ENCODE results near the gene FIBCD1.

FIBCD1 gene

DNA sequence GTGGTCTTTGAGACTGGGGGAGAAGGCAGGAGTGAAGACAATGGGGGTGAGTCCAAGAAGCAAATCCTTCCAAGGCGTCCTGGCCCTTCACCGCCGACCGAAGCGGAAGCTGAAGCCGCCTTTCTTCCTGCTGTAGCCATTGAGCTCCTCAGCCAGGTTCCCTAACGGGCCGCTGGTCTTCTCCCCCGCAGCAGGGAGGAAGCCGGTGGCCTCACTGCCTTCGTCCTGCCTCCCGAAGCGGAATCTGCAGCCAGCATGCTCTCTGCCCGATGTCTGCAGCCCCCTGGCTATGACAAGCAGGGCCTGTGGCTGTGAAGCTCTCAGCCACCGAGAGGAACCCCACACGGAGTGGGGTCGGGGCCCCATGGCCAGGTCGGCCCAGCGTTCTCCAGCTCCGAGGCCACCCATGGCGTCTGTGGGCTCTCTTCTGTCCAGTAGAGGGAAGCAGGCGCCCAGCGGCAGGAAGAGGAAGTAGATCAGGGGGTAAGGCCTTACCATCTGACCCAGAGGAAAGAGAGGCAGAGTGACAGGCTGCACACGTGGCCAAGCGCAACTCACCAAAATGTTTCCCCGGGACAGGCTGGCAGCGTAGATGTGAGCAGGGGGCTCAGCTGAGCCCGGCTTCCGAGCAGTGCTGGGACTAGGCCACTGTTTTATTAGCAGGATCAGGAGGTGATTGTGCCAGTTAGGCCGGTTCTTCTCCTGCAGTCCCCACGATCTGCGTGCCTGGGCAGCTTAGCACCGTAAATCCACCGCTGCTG, 45.5 kb downstream of the FIBCD1 start:
- peaks cover 17% of the 10 kb centered on the region for H3K36me3 ChIP-seq (ENCODE audit: insufficient read depth, low read length)
- H3K27ac ChIP-seq (ENCODE audit: low read depth, low read length): no peak overlapping the region
- no peaks in the 10 kb centered on the region for H3K9me3 ChIP-seq (ENCODE audit: insufficient read depth, low read depth, low read length)
- H3K4me3 ChIP-seq (ENCODE audit: low read length): no peak overlapping the region
- H3K9ac ChIP-seq (ENCODE audit: low read depth, low read length): no peak overlapping the region
- no peaks in the 10 kb centered on the region for H3K4me1 ChIP-seq (ENCODE audit: insufficient read depth, low read length)
- no peaks in the 10 kb centered on the region for H3K27me3 ChIP-seq (ENCODE audit: insufficient read depth, low read length)
- WGBS: 89% methylated on average over 34 of the region's 34 CpGs

DNA sequence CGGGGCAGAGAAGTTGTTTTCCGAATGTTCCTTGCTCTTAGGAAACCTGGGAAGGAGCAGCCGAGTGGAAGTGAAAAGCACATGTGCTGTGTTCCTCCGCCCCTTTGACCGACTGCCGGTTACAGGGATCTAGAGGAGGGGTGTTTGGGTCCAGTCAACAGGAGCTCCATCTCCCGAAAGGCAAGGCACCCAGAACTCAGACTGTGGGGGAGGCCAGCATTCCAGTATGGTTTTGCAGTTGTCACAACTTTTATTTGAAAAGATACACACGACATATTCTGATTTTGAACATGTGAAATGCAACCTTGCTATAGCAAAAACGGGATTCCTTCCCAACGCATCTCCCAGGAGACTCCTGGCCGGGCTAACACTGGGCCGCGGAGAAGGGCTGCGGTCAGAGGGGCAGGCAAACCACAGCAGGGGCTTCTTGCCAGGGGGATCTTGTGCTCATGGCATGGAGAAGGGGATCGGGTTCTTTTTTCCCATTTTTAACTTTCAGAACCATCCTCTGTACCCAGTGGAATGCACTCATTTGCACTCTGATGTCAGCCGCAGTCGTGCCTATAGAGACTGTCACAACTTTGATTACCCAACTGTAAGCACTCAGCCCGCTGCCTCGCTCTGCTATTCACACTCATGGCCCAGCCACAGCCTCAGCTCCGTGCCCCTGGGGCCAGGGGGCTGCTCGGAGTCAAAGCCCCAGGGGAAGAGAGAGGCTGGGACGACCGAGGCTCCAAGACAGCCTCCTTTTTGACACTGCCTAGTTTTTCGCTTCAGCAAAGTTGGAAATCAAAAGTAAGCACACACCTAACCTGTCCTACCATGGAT, 46.4 kb downstream of the FIBCD1 start:
- peaks cover 25% of the 10 kb centered on the region for H3K36me3 ChIP-seq (ENCODE audit: insufficient read depth, low read length)
- no peaks in the 10 kb centered on the region for H3K27me3 ChIP-seq (ENCODE audit: insufficient read depth, low read length)
- H3K9me3 ChIP-seq (ENCODE audit: insufficient read depth, low read depth, low read length): no peaks in the 10 kb centered on the region
- no peak overlapping the region for H3K9ac ChIP-seq (ENCODE audit: low read depth, low read length)
- H3K27ac ChIP-seq (ENCODE audit: low read depth, low read length): no peak overlapping the region
- H3K4me3 ChIP-seq (ENCODE audit: low read length): no peak overlapping the region
- WGBS: 93% methylated on average over 24 of the region's 24 CpGs
- H3K4me1 ChIP-seq (ENCODE audit: insufficient read depth, low read length): no peaks in the 10 kb centered on the region

DNA sequence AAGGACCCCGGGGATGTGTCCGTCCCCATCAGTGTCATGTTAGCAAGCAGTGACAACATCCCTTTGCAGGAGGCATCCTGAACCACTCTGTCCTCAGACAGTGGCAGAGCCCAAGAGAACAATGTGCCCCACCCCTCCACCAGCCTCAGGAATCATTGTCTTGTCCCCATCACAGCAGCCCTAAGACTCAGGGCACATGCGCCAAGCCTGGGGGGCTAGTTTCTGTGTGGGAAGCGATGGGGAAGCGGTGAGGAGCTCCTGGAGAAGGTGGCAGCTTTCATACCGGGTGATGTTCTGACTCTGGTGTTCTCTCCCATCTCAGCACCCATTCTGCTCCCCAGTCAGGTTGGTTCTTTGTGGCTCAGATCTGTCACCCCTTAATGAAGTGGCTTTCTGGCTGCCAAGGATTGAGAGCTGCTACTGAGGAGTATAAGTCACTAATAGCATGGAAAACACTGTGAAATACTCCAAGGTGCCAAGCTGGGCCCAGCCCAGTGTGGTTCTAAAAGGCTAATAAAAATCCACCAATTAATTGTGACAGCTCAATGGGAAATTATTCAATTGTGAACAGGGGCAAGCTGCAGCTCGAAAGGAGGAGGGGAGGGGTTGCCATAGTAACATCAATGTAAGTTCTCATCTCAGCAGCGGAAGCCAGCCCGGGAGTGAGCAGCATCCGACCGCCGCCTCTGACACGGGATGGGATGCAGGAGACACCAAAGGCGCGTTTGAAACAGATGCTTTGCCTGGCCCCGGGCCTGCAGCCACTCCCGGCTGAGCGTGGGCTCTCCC, 47.2 kb downstream of the FIBCD1 start:
- Histone ChIP-seq H3K36me3 (ENCODE audit: insufficient read depth, low read length) (peaks cover 33% of the 10 kb centered on the region), H3K9me3 (ENCODE audit: insufficient read depth, low read depth, low read length) (no peaks in the 10 kb centered on the region), H3K4me1 (ENCODE audit: insufficient read depth, low read length) (no peaks in the 10 kb centered on the region), H3K9ac (ENCODE audit: low read depth, low read length) (no peak overlapping the region), H3K4me3 (ENCODE audit: low read length) (no peak overlapping the region), H3K27me3 (ENCODE audit: insufficient read depth, low read length) (no peaks in the 10 kb centered on the region), H3K27ac (ENCODE audit: low read depth, low read length) (no peak overlapping the region)
- WGBS: 93% methylated on average over 18 of the region's 18 CpGs

DNA sequence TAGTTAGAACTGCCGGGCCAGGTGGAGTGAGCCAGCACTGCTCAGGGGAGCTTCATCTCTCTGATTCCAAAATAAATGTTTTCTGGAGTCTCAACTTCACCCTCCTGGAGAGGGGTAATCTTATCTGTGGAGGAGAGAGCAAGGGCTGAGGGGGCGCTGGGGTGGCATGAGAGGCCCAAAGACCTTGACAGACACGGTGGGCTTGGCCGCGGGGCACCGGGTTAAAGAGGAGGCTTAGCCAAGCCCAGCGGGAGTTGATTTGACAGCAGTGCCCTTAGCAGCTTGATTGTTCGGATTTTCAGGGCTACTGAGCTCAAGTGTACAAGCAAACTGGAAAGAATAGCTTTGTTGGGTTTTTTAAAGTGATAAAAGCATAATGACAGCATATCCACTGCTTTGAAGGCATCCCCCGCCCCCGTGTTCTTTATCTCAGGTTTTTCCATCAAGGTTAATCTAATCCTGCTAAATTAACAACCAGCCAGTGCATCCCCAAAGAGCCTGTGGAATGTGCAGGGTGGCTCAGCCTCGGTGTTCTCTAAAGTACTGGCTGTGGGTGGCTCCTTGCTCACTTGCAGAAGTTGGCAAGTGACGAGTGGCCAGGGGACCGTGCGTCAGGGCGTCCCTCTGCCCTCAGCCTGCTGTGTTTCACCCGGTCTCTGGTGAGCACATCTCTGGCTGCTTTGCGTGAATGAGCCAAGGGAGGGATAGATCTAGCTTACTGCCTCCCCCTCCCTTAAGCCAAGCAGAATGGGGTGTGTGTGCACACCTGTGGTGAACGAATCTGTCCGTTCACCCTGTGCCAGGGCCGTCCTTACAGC, 48.0 kb downstream of the FIBCD1 start:
- Histone ChIP-seq H3K4me1 (ENCODE audit: insufficient read depth, low read length) (no peaks in the 10 kb centered on the region), H3K9me3 (ENCODE audit: insufficient read depth, low read depth, low read length) (no peaks in the 10 kb centered on the region), H3K4me3 (ENCODE audit: low read length) (no peak overlapping the region), H3K9ac (ENCODE audit: low read depth, low read length) (no peak overlapping the region), H3K36me3 (ENCODE audit: insufficient read depth, low read length) (peaks cover 40% of the 10 kb centered on the region), H3K27ac (ENCODE audit: low read depth, low read length) (no peak overlapping the region), H3K27me3 (ENCODE audit: insufficient read depth, low read length) (no peaks in the 10 kb centered on the region)
- 95% methylated on average over 20 of the region's 20 CpGs for WGBS

DNA sequence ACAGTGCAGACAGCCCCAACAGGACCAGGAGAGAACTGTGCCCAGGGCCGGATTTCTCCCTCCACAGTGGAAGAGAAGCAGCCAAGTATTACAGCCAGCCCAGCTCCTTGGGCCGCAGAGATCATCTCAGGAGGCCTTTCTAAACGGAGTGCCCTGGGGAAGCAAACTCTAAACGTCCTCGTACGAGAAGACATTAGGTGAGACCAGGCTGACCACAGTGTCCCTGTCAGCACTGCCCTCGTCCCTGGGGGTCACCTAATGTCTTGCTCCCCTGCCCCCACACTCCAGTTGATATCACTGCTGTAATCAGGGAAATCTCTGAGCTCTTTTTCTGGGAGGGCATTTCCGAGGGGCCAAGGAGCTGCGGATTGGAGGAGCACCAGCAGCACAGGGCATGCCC, 48.9 kb downstream of the FIBCD1 start:
- Histone ChIP-seq H3K27ac (ENCODE audit: low read depth, low read length) (no peak overlapping the region), H3K4me3 (ENCODE audit: low read length) (no peak overlapping the region), H3K27me3 (ENCODE audit: insufficient read depth, low read length) (no peaks in the 10 kb centered on the region), H3K36me3 (ENCODE audit: insufficient read depth, low read length) (peaks cover 50% of the 10 kb centered on the region), H3K9me3 (ENCODE audit: insufficient read depth, low read depth, low read length) (no peaks in the 10 kb centered on the region), H3K9ac (ENCODE audit: low read depth, low read length) (no peak overlapping the region), H3K4me1 (ENCODE audit: insufficient read depth, low read length) (no peaks in the 10 kb centered on the region)
- 94% methylated on average over 9 of the region's 9 CpGs for WGBS

DNA sequence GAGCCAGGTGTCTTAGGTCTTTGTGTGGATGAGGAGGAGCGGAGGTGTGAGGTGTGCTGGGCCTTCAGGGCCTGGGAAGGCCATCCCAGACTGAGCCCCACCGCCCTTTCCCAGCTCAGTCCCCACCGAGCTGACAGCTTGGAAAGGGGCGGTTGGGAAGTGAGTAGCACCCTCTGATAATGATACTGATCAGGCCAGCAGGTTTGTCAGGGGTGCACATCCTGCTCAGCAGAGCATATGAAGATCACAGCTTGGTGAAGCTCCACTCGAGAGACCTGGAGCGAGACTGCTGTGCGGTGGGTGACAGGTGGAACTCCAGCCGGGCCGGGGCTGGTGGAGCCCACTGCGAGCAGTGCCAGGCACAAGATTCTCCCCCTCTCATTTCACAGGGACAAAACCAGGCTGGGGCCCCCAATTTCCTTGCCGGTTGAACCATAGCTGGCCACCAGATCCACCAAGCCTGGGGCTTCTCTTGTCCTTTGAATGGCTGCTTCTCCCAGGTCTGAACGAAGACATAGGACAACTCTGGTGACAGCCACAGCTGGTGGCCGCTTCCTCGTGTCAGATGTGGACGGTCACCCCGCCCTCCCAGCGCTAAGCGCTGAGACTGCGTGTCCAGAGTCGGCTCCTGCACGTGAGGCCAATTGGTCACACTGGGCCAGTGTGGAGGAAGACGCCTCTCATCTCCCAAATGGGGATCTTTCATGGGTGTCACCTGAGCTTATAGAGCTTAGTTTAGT, 50.7 kb downstream of the FIBCD1 start:
- Histone ChIP-seq H3K27ac (ENCODE audit: low read depth, low read length) (no peak overlapping the region), H3K9ac (ENCODE audit: low read depth, low read length) (no peak overlapping the region), H3K27me3 (ENCODE audit: insufficient read depth, low read length) (no peaks in the 10 kb centered on the region), H3K36me3 (ENCODE audit: insufficient read depth, low read length) (peaks cover 68% of the 10 kb centered on the region), H3K4me1 (ENCODE audit: insufficient read depth, low read length) (no peaks in the 10 kb centered on the region), H3K4me3 (ENCODE audit: low read length) (no peak overlapping the region), H3K9me3 (ENCODE audit: insufficient read depth, low read depth, low read length) (no peaks in the 10 kb centered on the region)
- WGBS: 95% methylated on average over 22 of the region's 22 CpGs

DNA sequence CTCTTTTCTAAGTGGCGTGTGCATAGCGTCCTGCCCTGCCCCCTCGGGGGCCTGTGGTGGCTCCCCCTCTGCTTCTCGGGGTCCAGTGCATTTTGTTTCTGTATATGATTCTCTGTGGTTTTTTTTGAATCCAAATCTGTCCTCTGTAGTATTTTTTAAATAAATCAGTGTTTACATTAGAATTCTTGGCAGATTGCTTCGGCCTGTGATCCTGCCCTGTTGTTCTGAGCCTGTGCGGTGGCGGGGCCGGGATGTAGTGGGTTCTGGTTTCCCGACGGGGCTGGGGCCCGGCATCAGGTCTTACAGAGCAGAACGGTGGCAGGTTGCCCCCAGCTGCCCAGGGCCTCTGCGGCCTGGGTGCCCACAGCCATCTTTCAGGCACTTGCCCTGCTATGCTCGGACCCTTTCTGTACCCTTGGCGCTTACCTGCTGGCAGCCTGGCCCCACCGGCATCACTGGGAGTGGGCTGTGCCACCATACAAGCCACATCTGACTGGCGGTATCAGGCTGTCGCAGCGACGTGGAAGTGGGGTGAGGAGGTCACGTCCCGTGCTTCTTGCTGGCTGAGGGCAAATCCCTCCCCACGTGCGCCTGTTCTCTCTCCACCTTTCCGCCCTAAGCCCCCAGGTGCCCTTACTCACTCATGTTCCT, 51.4 kb downstream of the FIBCD1 start:
- WGBS: 95% methylated on average over 24 of the region's 25 CpGs
- Histone ChIP-seq H3K36me3 (ENCODE audit: insufficient read depth, low read length) (peaks cover 68% of the 10 kb centered on the region), H3K27me3 (ENCODE audit: insufficient read depth, low read length) (no peaks in the 10 kb centered on the region), H3K4me1 (ENCODE audit: insufficient read depth, low read length) (no peaks in the 10 kb centered on the region), H3K9ac (ENCODE audit: low read depth, low read length) (no peak overlapping the region), H3K9me3 (ENCODE audit: insufficient read depth, low read depth, low read length) (no peaks in the 10 kb centered on the region), H3K27ac (ENCODE audit: low read depth, low read length) (no peak overlapping the region), H3K4me3 (ENCODE audit: low read length) (no peak overlapping the region)

DNA sequence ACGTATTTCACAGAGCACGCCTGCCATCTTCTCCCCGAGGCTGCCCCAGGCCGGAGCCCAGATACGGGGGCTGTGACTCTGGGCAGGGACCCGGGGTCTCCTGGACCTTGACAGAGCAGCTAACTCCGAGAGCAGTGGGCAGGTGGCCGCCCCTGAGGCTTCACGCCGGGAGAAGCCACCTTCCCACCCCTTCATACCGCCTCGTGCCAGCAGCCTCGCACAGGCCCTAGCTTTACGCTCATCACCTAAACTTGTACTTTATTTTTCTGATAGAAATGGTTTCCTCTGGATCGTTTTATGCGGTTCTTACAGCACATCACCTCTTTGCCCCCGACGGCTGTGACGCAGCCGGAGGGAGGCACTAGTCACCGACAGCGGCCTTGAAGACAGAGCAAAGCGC, 52.1 kb downstream of the FIBCD1 start:
- Histone ChIP-seq H3K27me3 (ENCODE audit: insufficient read depth, low read length) (no peaks in the 10 kb centered on the region), H3K9ac (ENCODE audit: low read depth, low read length) (no peak overlapping the region), H3K4me3 (ENCODE audit: low read length) (no peak overlapping the region), H3K36me3 (ENCODE audit: insufficient read depth, low read length) (peaks cover 73% of the 10 kb centered on the region), H3K27ac (ENCODE audit: low read depth, low read length) (no peak overlapping the region), H3K4me1 (ENCODE audit: insufficient read depth, low read length) (no peaks in the 10 kb centered on the region), H3K9me3 (ENCODE audit: insufficient read depth, low read depth, low read length) (no peaks in the 10 kb centered on the region)
- whole genome bisulfite sequencing: 96% methylated on average over 23 of the region's 23 CpGs

DNA sequence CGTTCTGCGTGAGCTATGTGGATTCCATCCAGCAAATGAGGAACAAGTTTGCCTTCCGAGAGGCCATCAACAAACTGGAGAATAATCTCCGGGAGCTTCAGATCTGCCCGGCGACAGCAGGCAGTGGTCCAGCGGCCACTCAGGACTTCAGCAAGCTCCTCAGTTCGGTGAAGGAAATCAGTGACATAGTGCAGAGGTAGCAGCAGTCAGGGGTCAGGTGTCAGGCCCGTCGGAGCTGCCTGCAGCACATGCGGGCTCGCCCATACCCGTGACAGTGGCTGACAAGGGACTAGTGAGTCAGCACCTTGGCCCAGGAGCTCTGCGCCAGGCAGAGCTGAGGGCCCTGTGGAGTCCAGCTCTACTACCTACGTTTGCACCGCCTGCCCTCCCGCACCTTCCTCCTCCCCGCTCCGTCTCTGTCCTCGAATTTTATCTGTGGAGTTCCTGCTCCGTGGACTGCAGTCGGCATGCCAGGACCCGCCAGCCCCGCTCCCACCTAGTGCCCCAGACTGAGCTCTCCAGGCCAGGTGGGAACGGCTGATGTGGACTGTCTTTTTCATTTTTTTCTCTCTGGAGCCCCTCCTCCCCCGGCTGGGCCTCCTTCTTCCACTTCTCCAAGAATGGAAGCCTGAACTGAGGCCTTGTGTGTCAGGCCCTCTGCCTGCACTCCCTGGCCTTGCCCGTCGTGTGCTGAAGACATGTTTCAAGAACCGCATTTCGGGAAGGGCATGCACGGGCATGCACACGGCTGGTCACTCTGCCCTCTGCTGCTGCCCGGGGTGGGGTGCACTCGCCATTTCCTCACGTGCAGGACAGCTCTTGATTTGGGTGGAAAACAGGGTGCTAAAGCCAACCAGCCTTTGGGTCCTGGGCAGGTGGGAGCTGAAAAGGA, 53.3 kb downstream of the FIBCD1 start:
- Histone ChIP-seq H3K36me3 (ENCODE audit: insufficient read depth, low read length) (peaks cover 82% of the 10 kb centered on the region), H3K27me3 (ENCODE audit: insufficient read depth, low read length) (no peaks in the 10 kb centered on the region), H3K9me3 (ENCODE audit: insufficient read depth, low read depth, low read length) (no peaks in the 10 kb centered on the region), H3K9ac (ENCODE audit: low read depth, low read length) (no peak overlapping the region), H3K27ac (ENCODE audit: low read depth, low read length) (no peak overlapping the region; the same call in 1 of the 2 replicates), H3K4me3 (ENCODE audit: low read length) (no peak overlapping the region), H3K4me1 (ENCODE audit: insufficient read depth, low read length) (no peaks in the 10 kb centered on the region)
- WGBS: 95% methylated on average over 35 of the region's 35 CpGs
